K562 (cell line): Measurements from ENCODE around the gene ARHGAP9. TPM values are rescaled to one million over a fixed set of nuclear protein-coding genes. Genes with fewer than 3 reads are reported as not detected.

Source experiments
- NFATC3 ChIP-seq: fragments of 450-650 bp; IDR thresholded peaks from 2 replicates; pipeline ENCODE4 v1.6.1; 2017; ENCODE audit warnings: mild to moderate bottlenecking
- RUNX1 ChIP-seq: sonication (generic); IDR thresholded peaks from 2 replicates; pipeline ENCODE4 v1.6.1; 2016; ENCODE audit warnings: antibody characterized with exemption, low read depth
- ZNF668 ChIP-seq: fragments of 250-450 bp; sonication (Bioruptor Pico); IDR thresholded peaks from 2 replicates; pipeline ENCODE4 v1.8.0; 2022; ENCODE audit warnings: mild to moderate bottlenecking, inconsistent platforms
- polyA plus RNA-seq, 8 experiments: library from polyadenylated mRNA; depleted of rRNA in 4 of 8; stranded (reverse) in 5 of 8; unstranded in 3 of 8; fragments of >200 nt; fragmentation: Nextera tagmentation in 2 of 8; fragmentation: Illumina TruSeq in 1 of 8; extraction: Ambion mirVana in 2 of 8; extraction: Trizol in 1 of 8; gene quantifications; 2 replicates each; pipeline versions ENCODE4 v1.2.1 to v1.2.3, GENCODE V29; 2011 to 2014; ENCODE audit warnings: inconsistent platforms in 1 of 8, missing spikeins in 1 of 8
- total RNA-seq, 7 experiments: library from RNA; depleted of rRNA in 6 of 7; stranded (reverse); fragments of >200 nt in 6 of 7; fragmentation: Illumina TruSeq in 2 of 7; extraction: Trizol in 2 of 7; gene quantifications; 2 replicates each; pipeline versions ENCODE4 v1.2.1 to v1.2.3, GENCODE V29; 2011 to 2021; ENCODE audit warnings: low replicate concordance in 1 of 7
- TF ChIP-seq, protein P1 (sequence below), 3 experiments: IDR thresholded peaks in 2 of 3; conservative IDR thresholded peaks in 1 of 3; 2 replicates each; pipeline ENCODE4 v1.5.1; 2011 to 2012; ENCODE audit warnings: low read length in 3 of 3, mild to moderate bottlenecking in 3 of 3, control low read depth in 2 of 3, improper control_type of control experiment in 1 of 3, inconsistent platforms in 1 of 3, low read depth in 1 of 3, mixed read lengths in 1 of 3, moderate library complexity in 1 of 3; ENCODE audit not compliant: insufficient read depth in 2 of 3
- TF ChIP-seq, protein P2 (sequence below): fragments of 250-450 bp; sonication (Bioruptor Pico); IDR thresholded peaks from 2 replicates; pipeline ENCODE4 v1.5.0; 2021; ENCODE audit warnings: mild to moderate bottlenecking, moderate library complexity

The ARHGAP9 gene
- total and polyA plus RNA-seq, 9 of the 15 experiments (the other 6 are each of a cell fraction or from before 2014, with no cell fraction given): 1.5 to 10.2 (median 5.1) TPM

DNA sequence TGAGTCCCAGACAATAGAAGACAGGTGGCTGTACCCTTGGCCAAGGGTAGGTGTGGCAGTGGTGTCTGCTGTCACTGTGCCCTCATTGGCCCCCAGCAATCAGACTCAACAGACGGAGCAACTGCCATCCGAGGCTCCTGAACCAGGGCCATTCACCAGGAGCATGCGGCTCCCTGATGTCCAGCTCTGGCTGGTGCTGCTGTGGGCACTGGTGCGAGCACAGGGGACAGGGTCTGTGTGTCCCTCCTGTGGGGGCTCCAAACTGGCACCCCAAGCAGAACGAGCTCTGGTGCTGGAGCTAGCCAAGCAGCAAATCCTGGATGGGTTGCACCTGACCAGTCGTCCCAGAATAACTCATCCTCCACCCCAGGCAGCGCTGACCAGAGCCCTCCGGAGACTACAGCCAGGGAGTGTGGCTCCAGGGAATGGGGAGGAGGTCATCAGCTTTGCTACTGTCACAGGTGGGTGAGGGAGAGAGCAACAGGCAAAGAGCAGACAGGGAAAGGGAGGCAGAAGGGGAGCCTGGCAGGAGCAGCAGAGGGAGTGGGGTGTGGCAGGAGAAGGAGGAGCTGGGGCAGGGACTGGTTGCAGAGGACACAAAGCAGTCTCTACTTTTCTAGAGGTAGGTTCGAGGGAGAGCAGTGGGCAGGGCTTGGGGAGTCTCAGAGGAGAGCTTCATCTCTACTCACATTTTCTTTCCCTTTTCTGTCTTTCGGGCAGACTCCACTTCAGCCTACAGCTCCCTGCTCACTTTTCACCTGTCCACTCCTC, 24.1 kb downstream of the ARHGAP9 start (continued):
- TF ChIP-seq, protein P1, sequence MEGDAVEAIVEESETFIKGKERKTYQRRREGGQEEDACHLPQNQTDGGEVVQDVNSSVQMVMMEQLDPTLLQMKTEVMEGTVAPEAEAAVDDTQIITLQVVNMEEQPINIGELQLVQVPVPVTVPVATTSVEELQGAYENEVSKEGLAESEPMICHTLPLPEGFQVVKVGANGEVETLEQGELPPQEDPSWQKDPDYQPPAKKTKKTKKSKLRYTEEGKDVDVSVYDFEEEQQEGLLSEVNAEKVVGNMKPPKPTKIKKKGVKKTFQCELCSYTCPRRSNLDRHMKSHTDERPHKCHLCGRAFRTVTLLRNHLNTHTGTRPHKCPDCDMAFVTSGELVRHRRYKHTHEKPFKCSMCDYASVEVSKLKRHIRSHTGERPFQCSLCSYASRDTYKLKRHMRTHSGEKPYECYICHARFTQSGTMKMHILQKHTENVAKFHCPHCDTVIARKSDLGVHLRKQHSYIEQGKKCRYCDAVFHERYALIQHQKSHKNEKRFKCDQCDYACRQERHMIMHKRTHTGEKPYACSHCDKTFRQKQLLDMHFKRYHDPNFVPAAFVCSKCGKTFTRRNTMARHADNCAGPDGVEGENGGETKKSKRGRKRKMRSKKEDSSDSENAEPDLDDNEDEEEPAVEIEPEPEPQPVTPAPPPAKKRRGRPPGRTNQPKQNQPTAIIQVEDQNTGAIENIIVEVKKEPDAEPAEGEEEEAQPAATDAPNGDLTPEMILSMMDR (IDR thresholded peaks at IDR 0.05 in 2 of 3, conservative IDR thresholded peaks at IDR 0.05 in 1 of 3; ENCODE audit: insufficient read depth in 2 of 3, low read depth in 1 of 3, low read length in 3 of 3): no peak
- TF ChIP-seq NFATC3: no peak
- no peak for TF ChIP-seq RUNX1
- TF ChIP-seq, protein P2, sequence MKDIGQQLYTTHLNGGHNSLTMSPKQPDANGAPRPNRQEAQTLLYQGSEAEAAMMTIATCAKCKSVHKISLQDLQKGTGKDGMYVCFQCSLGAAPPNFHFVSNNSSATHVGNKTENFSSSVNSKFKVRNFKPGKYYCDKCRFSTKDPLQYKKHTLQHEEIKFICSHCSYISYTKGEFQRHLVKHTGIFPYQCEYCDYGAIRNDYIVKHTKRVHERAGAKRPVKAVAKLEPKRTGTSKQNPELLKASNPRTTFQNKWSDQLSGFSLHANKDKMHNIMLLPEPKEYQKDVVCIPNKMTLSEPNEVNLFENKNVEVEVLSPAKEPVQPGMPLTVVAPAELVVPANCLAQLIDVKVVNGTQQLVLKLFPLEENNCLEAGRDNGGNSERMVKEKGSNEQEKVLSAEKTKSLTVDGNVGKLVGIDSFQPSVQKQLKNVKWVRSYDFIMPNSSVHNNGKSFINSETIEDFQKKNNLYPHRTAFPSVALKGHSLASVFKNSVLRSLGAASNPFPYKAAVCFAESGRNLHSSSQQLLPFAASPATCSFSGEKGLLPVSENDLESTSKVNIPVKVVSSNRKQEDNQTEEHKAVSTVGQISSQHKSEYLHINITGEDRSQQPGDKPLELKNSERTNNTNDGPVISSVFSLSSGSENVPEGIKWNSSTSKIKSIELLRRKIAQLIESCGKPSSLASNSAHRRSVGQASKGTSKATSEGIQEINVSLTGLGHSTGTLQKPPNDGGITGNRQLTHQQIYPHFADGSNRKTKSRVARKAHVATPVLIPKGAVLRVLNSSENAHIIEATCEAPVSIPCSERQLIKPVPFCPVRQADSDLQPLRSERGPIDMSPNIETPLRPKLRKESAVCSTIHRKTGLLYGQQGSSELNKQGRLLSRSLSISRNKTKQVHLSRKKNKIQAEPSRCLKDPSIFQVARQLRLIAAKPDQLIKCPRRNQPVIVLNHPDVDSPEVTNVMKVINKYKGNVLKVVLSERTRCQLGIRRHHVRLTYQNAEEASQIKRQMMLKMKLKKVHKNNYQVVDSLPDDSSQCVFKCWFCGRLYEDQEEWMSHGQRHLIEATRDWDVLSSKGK (CRISPR knock-in tag): no peak
- TF ChIP-seq ZNF668 (CRISPR knock-in tag): 0 out of 2 replicates have a peak, but pooled peaks have one; percentile 41
